A673 (cell line): ENCODE measurements around the gene ENTREP1. TPM values are rescaled to one million over a fixed set of nuclear protein-coding genes. Genes with fewer than 3 reads are reported as not detected.

Source experiments
- BruUV-seq: library from RNA; stranded (reverse); fragments of 400-500 nt; replicated peaks from 2 replicates; lab custom pipeline; 2021; lab: Mats Ljungman, UMichigan
- CTCF ChIA-PET: fragments of 300-600 bp; sonication (Branson Sonifier 250); formaldehyde crosslinking; loops from one replicate; lab custom pipeline; 2022; ENCODE audit warnings: antibody characterized with exemption; lab: Charles Lee
- POLR2A ChIA-PET: fragments of 300-600 bp; sonication (Branson Sonifier 250); formaldehyde crosslinking; loops from one replicate; lab custom pipeline; 2022; ENCODE audit warnings: antibody characterized with exemption; ENCODE audit not compliant: low non-redundant PET; lab: Charles Lee
- DNase-seq: peaks from one replicate; pipeline ENCODE4 v3.0.0-alpha.2; 2015; ENCODE audit warnings: low spot score
- H3K27ac ChIP-seq: fragments of 200-600 bp; sonication (generic); 2 replicates; pipeline ENCODE4 v1.5.1; 2016; ENCODE audit warnings: mixed run types, low read depth, mild to moderate bottlenecking, mixed read lengths, antibody characterized with exemption, low read length; ENCODE audit not compliant: poor library complexity, severe bottlenecking
- H3K27me3 ChIP-seq: fragments of 200-600 bp; sonication (generic); replicated peaks from 2 replicates; pipeline ENCODE4 v1.6.1; 2017; ENCODE audit warnings: mixed run types, low read depth, mild to moderate bottlenecking, mixed read lengths, antibody characterized with exemption, low read length; ENCODE audit not compliant: insufficient read depth, poor library complexity
- H3K36me3 ChIP-seq: fragments of 200-600 bp; sonication (generic); 2 replicates; pipeline ENCODE4 v1.6.1; 2016; ENCODE audit warnings: mixed run types, mild to moderate bottlenecking, mixed read lengths, antibody characterized with exemption, low read length; ENCODE audit not compliant: insufficient read depth, poor library complexity, severe bottlenecking
- H3K4me1 ChIP-seq: fragments of 200-600 bp; sonication (generic); 2 replicates; pipeline ENCODE4 v1.6.1; 2017; ENCODE audit warnings: mixed run types, mild to moderate bottlenecking, mixed read lengths, antibody characterized with exemption, low read length; ENCODE audit not compliant: insufficient read depth, poor library complexity, severe bottlenecking
- H3K4me3 ChIP-seq: fragments of 200-600 bp; sonication (generic); 2 replicates; pipeline ENCODE4 v1.5.1; 2016; ENCODE audit warnings: low read depth, mixed run types, mild to moderate bottlenecking, mixed read lengths, low read length; ENCODE audit not compliant: poor library complexity, severe bottlenecking
- H3K9me3 ChIP-seq: fragments of 200-600 bp; sonication (generic); 2 replicates; pipeline ENCODE4 v1.6.1; 2016; ENCODE audit warnings: mixed run types, low read depth, mild to moderate bottlenecking, mixed read lengths, antibody characterized with exemption, low read length; ENCODE audit not compliant: poor library complexity, severe bottlenecking
- EZH2 ChIP-seq: fragments of 200-600 bp; sonication (generic); IDR thresholded peaks from 2 replicates; pipeline ENCODE4 v1.6.1; 2017; ENCODE audit warnings: borderline replicate concordance, low read depth, mild to moderate bottlenecking, mixed read lengths, antibody characterized with exemption, low read length; ENCODE audit not compliant: poor library complexity, severe bottlenecking
- intact Hi-C: fragments of 100-400 bp; cut with micrococcal nuclease; formaldehyde crosslinking; loops from one replicate; pipeline ENCODE4 v1.10.0; 2022; ENCODE audit not compliant: unreplicated experiment
- total RNA-seq: library from RNA; stranded (reverse); gene quantifications from 2 replicates; pipeline ENCODE4 v1.2.3, GENCODE V29; 2021
- TF ChIP-seq, protein P1 (sequence below): fragments of 300-800, 200-600 bp; sonication (generic); conservative IDR thresholded peaks from 2 replicates; pipeline ENCODE4 v1.5.1; 2017; ENCODE audit warnings: low read depth, mild to moderate bottlenecking, antibody characterized with exemption, low read length, moderate library complexity, mixed read lengths

The ENTREP1 gene
- total RNA-seq, 1 experiment from 2014 or later = not detected

- Histone ChIP-seq H3K9me3 (no peaks in the 10 kb centered on the region), H3K27me3 (no peaks in the 10 kb centered on the region), H3K36me3 (no peaks in the 10 kb centered on the region), H3K4me1 (no peaks in the 10 kb centered on the region), H3K27ac (no peak overlapping the region), H3K4me3 (no peak overlapping the region)
- TF ChIP-seq, protein P1, sequence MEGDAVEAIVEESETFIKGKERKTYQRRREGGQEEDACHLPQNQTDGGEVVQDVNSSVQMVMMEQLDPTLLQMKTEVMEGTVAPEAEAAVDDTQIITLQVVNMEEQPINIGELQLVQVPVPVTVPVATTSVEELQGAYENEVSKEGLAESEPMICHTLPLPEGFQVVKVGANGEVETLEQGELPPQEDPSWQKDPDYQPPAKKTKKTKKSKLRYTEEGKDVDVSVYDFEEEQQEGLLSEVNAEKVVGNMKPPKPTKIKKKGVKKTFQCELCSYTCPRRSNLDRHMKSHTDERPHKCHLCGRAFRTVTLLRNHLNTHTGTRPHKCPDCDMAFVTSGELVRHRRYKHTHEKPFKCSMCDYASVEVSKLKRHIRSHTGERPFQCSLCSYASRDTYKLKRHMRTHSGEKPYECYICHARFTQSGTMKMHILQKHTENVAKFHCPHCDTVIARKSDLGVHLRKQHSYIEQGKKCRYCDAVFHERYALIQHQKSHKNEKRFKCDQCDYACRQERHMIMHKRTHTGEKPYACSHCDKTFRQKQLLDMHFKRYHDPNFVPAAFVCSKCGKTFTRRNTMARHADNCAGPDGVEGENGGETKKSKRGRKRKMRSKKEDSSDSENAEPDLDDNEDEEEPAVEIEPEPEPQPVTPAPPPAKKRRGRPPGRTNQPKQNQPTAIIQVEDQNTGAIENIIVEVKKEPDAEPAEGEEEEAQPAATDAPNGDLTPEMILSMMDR = peak; percentile 54
- TF ChIP-seq EZH2 = no peak
- ChIA-PET CTCF (no interaction called here), POLR2A (no interaction called here)
- DNase-seq = peak; percentile 39
- intact Hi-C loops = no loop called here
- BruUV-seq = no TSS peak
These were observed 87.7 kb downstream of the ENTREP1 start for GRCh38 chr9:69412741-69413150.

DNA sequence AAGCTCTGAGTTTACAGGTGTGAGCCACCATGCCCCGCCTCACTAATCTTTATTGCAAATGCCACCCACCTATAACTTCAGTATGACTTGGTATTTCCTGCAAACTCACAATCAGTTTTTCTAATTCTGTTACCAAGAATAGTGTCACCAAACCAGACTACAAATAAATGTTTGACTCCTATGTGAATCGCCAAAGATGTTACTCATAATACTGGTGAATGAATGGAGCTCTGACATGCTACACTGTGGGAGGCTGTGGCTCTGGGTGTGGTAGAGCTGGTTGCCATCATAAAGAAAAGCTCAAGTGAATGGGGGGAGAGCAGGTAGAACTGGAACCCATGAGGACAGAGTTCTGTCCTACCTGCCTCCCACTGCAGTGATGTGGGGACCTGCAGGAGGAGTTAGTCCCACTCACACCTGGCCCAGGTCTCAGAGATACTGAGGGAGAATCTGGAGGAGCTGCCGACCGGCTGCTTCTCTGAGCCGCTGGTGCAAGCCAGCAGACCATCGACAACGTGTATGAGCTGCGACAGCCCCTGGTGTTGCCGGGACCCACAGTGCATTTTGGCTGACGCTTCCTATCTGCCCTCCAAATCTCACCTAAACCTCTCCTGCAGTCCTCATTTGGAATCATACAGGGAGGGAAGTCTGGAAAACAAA lies 95.7 kb downstream of the ENTREP1 start:
- no peak overlapping the region for H3K4me3 ChIP-seq
- intact Hi-C loops = loop anchor here (10.0 kb wide), 2 partner anchors 254 to 694 kb away; partner anchors contain the start of gene APBA1
- CTCF ChIA-PET = no interaction called here
- no peak for DNase-seq
- TF ChIP-seq, protein P1 = no peak
- TF ChIP-seq EZH2 = no peak
- no peaks in the 10 kb centered on the region for H3K4me1 ChIP-seq
- POLR2A ChIA-PET = no interaction called here
- H3K27ac ChIP-seq = no peak overlapping the region
- BruUV-seq = no TSS peak
- H3K9me3 ChIP-seq = no peaks in the 10 kb centered on the region
- no peaks in the 10 kb centered on the region for H3K27me3 ChIP-seq
- H3K36me3 ChIP-seq = no peaks in the 10 kb centered on the region

DNA sequence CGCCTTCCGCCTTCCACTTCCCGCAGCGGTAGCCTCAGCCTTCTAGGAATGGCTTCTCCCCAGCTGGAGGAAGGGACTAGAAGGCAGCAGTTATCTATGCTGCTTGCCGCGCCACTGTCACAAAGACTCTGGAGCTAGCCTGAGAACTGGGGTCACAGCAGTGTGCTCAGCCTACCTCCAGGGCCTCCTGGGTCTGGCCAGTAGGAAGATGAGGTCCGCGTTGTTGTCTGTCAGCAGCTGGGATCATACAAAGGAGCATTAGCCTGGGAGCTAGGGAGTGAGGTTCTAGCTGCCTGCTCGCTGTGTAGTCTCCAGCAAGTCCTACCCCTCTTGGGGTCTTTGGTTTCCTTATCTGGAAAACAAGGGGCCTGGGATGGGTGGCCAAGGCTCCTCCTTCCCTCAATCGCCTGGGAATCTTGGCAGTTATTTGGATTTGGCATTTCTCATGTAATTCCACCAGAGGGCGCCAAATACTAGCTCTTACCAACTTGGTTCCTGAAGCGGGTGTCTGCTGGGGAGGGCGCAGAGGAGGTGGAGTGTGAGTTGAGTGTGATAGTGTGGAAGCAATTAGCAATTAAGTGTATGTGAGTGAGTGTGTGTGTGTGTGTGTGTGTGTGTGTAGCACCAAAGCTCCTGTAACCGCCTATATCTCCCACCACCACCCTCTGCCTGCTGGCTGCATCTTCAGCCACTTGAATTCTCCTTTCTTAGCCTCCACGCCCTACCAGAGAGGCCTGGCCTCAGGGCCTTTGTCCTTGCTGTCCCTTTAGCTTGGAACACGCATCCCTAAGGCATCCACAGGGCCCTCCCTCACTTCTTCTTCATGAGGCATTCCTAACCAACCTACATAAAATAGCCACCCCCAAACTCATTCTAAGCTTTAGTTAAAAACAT lies 97.1 kb downstream of the ENTREP1 start:
- H3K27me3 ChIP-seq = no peaks in the 10 kb centered on the region
- no TSS peak for BruUV-seq
- POLR2A ChIA-PET = no interaction called here

More for the DNA sequence above, 97.1 kb downstream of the ENTREP1 start:
- Histone ChIP-seq H3K9me3 (no peaks in the 10 kb centered on the region), H3K27ac (no peak overlapping the region), H3K36me3 (no peaks in the 10 kb centered on the region), H3K4me3 (no peak overlapping the region), H3K4me1 (no peaks in the 10 kb centered on the region)
- no peak for TF ChIP-seq EZH2
- TF ChIP-seq, protein P1 = peak; percentile 75
- CTCF ChIA-PET = interaction anchor here (0.9 to 2.2 kb wide), 4 partner anchors 250 to 1180 kb away, joined by 3 to 7 read pairs (median 4); partner anchors contain the start of gene APBA1
- intact Hi-C loops = loop anchor here (2.0 to 10.0 kb wide), 4 partner anchors 127 to 693 kb away; partner anchors contain the start of gene APBA1
- DNase-seq = peak; percentile 68
